ENCODE data around the gene NOP10. TPM values are rescaled to one million over a fixed set of nuclear protein-coding genes. Genes with fewer than 3 reads are reported as not detected.
"Not testable (repeated sequence)": the region's sequence is repeated elsewhere in the genome, so short reads cannot be mapped to it uniquely, and the experiment has no call there.

NOP10 gene
- total and polyA plus RNA-seq, 2 donors (not counting 1 experiment from before 2014, with no cell fraction given): 189 to 277 TPM

DNA sequence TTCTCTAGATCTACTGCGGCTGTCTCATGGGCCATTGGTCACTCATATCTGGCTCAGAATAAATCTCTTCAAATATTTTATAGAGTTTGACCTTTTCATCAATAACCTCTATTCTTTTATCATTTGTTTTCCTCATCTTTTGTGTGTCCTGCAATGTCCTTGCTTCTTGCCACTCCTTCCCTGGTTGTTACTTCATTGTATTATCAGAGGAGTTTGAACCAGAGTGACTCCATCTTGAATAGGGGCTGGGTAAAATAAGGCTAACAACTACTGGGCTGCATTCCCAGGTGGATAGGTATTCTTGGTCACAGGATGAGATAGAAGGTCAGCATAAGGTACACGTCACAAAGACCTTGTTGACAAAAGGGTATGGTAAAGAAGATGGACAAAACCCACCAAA is 33.9 kb upstream of the NOP10 start:
- Histone ChIP-seq H3K9ac (ENCODE audit: insufficient read depth, low read length) (no peak overlapping the region), H2AFZ (ENCODE audit: low read length) (no peak overlapping the region), H3K27me3 (ENCODE audit: control insufficient read depth, insufficient read depth, low read length) (no peaks in the 10 kb centered on the region), H3K27ac (ENCODE audit: insufficient read depth, low read length) (no peak overlapping the region), H4K20me1 (ENCODE audit: control insufficient read depth, extremely low read depth, insufficient read depth, low read length) (no peaks in the 10 kb centered on the region), H3K4me2 (ENCODE audit: extremely low read depth, insufficient read depth, low read length) (no peak overlapping the region), H3K4me3 (replicated peaks in 1 of 4; ENCODE audit: control extremely low read depth in 1 of 4, insufficient read depth in 1 of 4, low read depth in 3 of 4, low read length in 4 of 4) (no peak overlapping the region), H3K9me3 (ENCODE audit: control insufficient read depth, insufficient read depth, low read depth, low read length) (no peaks in the 10 kb centered on the region), H3K4me1 (ENCODE audit: control insufficient read depth, extremely low read depth, insufficient read depth, low read length) (no peaks in the 10 kb centered on the region), H3K36me3 (ENCODE audit: control insufficient read depth, insufficient read depth, low read length) (no peaks in the 10 kb centered on the region), H3K79me2 (ENCODE audit: control insufficient read depth, insufficient read depth, low read length) (no peaks in the 10 kb centered on the region)
- DNase-seq (ENCODE audit: low read depth in 2 of 2): no peak
- TF ChIP-seq EZH2 (IDR thresholded peaks at IDR 0.05; ENCODE audit: low read length, missing control alignments): no peak
- TF ChIP-seq, protein P1, sequence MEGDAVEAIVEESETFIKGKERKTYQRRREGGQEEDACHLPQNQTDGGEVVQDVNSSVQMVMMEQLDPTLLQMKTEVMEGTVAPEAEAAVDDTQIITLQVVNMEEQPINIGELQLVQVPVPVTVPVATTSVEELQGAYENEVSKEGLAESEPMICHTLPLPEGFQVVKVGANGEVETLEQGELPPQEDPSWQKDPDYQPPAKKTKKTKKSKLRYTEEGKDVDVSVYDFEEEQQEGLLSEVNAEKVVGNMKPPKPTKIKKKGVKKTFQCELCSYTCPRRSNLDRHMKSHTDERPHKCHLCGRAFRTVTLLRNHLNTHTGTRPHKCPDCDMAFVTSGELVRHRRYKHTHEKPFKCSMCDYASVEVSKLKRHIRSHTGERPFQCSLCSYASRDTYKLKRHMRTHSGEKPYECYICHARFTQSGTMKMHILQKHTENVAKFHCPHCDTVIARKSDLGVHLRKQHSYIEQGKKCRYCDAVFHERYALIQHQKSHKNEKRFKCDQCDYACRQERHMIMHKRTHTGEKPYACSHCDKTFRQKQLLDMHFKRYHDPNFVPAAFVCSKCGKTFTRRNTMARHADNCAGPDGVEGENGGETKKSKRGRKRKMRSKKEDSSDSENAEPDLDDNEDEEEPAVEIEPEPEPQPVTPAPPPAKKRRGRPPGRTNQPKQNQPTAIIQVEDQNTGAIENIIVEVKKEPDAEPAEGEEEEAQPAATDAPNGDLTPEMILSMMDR (conservative IDR thresholded peaks at IDR 0.05 in 1 of 2, IDR thresholded peaks at IDR 0.05 in 1 of 2; ENCODE audit: low read depth in 1 of 2, low read length in 2 of 2): no peak

DNA sequence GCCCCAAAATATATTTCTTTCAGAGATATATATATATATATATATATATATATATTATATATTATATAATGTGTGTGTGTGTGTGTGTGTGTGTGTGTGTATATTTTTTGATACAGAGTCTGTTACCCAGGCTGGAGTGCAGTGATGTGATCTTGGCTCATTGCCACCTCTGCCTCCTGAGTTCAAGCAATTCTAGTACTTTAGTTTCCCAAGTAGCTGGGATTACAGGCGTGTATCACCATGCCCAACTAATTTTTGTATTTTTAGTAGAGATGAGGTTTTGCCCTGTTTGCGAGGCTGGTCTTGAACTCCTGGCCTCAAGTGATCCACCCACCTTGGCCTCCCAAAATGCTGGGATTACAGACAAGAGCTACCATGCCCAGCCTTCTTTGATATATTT is 32.6 kb upstream of the NOP10 start:
- not testable (repeated sequence) for H3K79me2 ChIP-seq (ENCODE audit: control insufficient read depth, insufficient read depth, low read length); H3K9ac ChIP-seq (ENCODE audit: insufficient read depth, low read length); H3K4me1 ChIP-seq (ENCODE audit: control insufficient read depth, extremely low read depth, insufficient read depth, low read length); H3K27me3 ChIP-seq (ENCODE audit: control insufficient read depth, insufficient read depth, low read length); H3K27ac ChIP-seq (ENCODE audit: insufficient read depth, low read length); H2AFZ ChIP-seq (ENCODE audit: low read length); H3K4me2 ChIP-seq (ENCODE audit: extremely low read depth, insufficient read depth, low read length); H3K4me3 ChIP-seq (replicated peaks in 1 of 4; ENCODE audit: control extremely low read depth in 1 of 4, insufficient read depth in 1 of 4, low read depth in 3 of 4, low read length in 4 of 4); H4K20me1 ChIP-seq (ENCODE audit: control insufficient read depth, extremely low read depth, insufficient read depth, low read length); DNase-seq (ENCODE audit: low read depth in 2 of 2); H3K36me3 ChIP-seq (ENCODE audit: control insufficient read depth, insufficient read depth, low read length); H3K9me3 ChIP-seq (ENCODE audit: control insufficient read depth, insufficient read depth, low read depth, low read length)

DNA sequence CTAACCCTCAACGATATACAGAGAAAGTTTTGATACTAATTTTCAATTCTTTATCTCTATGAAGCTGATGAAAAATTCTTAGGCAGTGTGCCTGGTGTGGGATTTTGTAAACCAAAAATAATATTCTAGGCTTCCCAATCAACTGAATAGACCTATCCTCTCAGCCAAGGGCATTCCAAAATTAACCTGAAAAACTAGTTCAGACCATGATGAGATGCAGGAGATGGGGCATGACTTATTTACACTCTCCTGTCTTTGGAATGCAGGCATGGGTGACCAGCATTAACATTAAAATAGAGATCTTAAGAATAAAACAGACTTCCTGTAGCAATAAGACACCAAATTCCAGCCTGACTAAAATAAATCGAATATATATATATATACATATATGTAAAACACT is 31.9 kb upstream of the NOP10 start:
- H3K9ac ChIP-seq (ENCODE audit: insufficient read depth, low read length): no peak overlapping the region

More for the DNA sequence above, 31.9 kb upstream of the NOP10 start:
- H3K27ac ChIP-seq (ENCODE audit: insufficient read depth, low read length): no peak overlapping the region
- no peaks in the 10 kb centered on the region for H4K20me1 ChIP-seq (ENCODE audit: control insufficient read depth, extremely low read depth, insufficient read depth, low read length)
- no peaks in the 10 kb centered on the region for H3K79me2 ChIP-seq (ENCODE audit: control insufficient read depth, insufficient read depth, low read length)
- H3K27me3 ChIP-seq (ENCODE audit: control insufficient read depth, insufficient read depth, low read length): no peaks in the 10 kb centered on the region
- no peaks in the 10 kb centered on the region for H3K4me1 ChIP-seq (ENCODE audit: control insufficient read depth, extremely low read depth, insufficient read depth, low read length)
- no peak overlapping the region for H3K4me2 ChIP-seq (ENCODE audit: extremely low read depth, insufficient read depth, low read length)
- no peaks in the 10 kb centered on the region for H3K36me3 ChIP-seq (ENCODE audit: control insufficient read depth, insufficient read depth, low read length)
- no peaks in the 10 kb centered on the region for H3K9me3 ChIP-seq (ENCODE audit: control insufficient read depth, insufficient read depth, low read depth, low read length)
- no peak for DNase-seq (ENCODE audit: low read depth in 2 of 2)
- no peak overlapping the region for H2AFZ ChIP-seq (ENCODE audit: low read length)
- no peak overlapping the region for H3K4me3 ChIP-seq (replicated peaks in 1 of 4; ENCODE audit: control extremely low read depth in 1 of 4, insufficient read depth in 1 of 4, low read depth in 3 of 4, low read length in 4 of 4)
- TF ChIP-seq, protein P1 (conservative IDR thresholded peaks at IDR 0.05 in 1 of 2, IDR thresholded peaks at IDR 0.05 in 1 of 2; ENCODE audit: low read depth in 1 of 2, low read length in 2 of 2): no peak
- no peak for TF ChIP-seq EZH2 (IDR thresholded peaks at IDR 0.05; ENCODE audit: low read length, missing control alignments)

Data from fibroblast of lung (primary cell).